VCaP (cell line): ENCODE results near the gene PCMT1.
A peak's percentile ranks its signal among the peaks of the same experiment; 100 is the strongest.

Experiments
- H3K27ac ChIP-seq: fragments of 450-650 bp; 2 replicates; pipeline ENCODE4 v1.5.1; 2017
- CTCF ChIP-seq: fragments of 450-650 bp; conservative IDR thresholded peaks from 2 replicates; pipeline ENCODE4 v1.5.1; 2017; ENCODE audit warnings: mild to moderate bottlenecking, moderate library complexity

The PCMT1 gene

GRCh38 chr6:149843051-149843633 is 93.6 kb downstream of the PCMT1 start:
- peak overlapping the region; percentile 59 for H3K27ac ChIP-seq
- no peak for TF ChIP-seq CTCF

GRCh38 chr6:149844036-149844435 is 94.5 kb downstream of the PCMT1 start:
- peak overlapping the region; percentile 59; the same call in 1 of the 2 replicates for H3K27ac ChIP-seq

GRCh38 chr6:149844480-149844879 is 94.9 kb downstream of the PCMT1 start:
- TF ChIP-seq CTCF: no peak
- no peak overlapping the region for H3K27ac ChIP-seq

GRCh38 chr6:149845549-149845948 is 96.0 kb downstream of the PCMT1 start:
- peak overlapping the region; percentile 1; the same call in 1 of the 2 replicates for H3K27ac ChIP-seq
- TF ChIP-seq CTCF: no peak

GRCh38 chr6:149846321-149846720 is 96.8 kb downstream of the PCMT1 start:
- TF ChIP-seq CTCF: no peak
- peak overlapping the region; percentile 1; the same call in 1 of the 2 replicates for H3K27ac ChIP-seq

- no peak for TF ChIP-seq CTCF
- peak overlapping the region; percentile 24; the same call in 1 of the 2 replicates for H3K27ac ChIP-seq
Observed at GRCh38 chr6:149847939-149848267, 98.4 kb downstream of the PCMT1 start.

GRCh38 chr6:149848343-149848742 is 98.8 kb downstream of the PCMT1 start:
- peak overlapping the region; percentile 24; the same call in 1 of the 2 replicates for H3K27ac ChIP-seq

- TF ChIP-seq CTCF: no peak
- H3K27ac ChIP-seq: peak overlapping the region; percentile 93
Observed at GRCh38 chr6:149851461-149852110, 102.0 kb downstream of the PCMT1 start.
